CD4-positive, alpha-beta T cell treated with Interferon gamma for 1 hour (primary cell): ENCODE measurements around the gene MYH14.
"Not testable (repeated sequence)": the region's sequence is repeated elsewhere in the genome, so short reads cannot be mapped to it uniquely, and the experiment has no call there.

ENCODE experiments used
- DNase-seq: peaks from one replicate; pipeline ENCODE4 v3.0.0-alpha.2; 2020

MYH14 gene

DNA sequence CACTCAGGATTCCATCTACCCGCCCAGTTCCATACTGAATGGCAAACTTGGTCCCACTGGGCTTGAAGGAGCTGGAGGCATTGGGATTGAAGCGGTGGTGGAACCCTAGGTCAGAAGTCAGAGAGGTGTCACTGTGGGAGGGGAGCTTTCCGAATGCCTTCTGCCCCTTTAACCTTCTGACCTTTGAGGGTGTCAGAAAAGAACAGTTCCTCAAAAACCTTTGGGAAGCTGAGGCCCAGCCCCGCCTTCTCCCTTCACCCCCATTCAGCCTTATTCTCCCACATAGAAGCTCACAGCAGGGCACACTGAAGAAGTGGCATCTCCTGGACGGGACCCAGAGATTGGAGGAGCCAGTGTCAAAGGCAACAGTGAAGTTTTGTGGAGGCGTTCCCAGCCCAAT is 133.6 kb downstream of the MYH14 start:
- not testable (repeated sequence) for DNase-seq

DNA sequence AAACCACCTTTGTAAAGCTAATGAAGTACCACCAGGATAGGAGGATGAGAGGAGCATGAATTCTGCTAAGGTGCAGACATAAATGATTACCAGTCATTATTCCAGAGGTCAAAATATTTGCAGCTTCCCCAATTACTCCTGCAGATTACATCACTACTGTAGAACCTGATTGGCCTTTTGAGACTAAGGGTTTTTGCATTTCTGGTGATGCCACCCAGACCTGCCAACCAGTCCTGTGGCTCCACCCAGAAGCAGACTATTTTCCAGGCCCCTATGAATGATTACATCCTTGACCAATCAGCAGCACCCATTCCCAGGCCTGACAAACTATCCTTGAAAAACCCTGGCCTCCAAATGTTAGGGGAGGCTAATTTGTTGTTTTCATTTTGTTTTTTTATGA is 136.9 kb downstream of the MYH14 start:
- DNase-seq, result peak; percentile 15

DNA sequence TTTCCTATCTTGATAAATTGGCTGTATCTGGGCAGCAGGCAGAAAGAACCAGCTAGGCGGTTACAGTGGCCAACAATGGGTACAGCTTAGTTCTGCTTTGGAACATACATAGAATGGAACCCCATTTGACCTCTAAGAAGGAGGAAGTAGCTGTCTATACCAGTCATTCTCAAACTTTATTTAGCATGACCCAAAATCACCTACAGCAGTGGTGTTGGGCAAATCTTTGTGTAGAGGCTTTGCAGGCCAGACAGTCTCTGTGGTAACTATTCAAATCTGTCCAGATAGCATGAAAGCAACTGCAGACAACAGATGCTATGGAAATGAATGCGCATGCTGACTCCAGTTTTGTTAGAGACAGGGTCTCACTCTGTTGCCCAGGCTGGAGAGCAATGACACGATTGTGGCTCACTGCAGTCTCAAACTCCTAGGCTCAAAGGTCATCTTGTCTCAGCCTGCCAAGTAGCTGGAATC is 137.7 kb downstream of the MYH14 start:
- peak; percentile 23 for DNase-seq

DNA sequence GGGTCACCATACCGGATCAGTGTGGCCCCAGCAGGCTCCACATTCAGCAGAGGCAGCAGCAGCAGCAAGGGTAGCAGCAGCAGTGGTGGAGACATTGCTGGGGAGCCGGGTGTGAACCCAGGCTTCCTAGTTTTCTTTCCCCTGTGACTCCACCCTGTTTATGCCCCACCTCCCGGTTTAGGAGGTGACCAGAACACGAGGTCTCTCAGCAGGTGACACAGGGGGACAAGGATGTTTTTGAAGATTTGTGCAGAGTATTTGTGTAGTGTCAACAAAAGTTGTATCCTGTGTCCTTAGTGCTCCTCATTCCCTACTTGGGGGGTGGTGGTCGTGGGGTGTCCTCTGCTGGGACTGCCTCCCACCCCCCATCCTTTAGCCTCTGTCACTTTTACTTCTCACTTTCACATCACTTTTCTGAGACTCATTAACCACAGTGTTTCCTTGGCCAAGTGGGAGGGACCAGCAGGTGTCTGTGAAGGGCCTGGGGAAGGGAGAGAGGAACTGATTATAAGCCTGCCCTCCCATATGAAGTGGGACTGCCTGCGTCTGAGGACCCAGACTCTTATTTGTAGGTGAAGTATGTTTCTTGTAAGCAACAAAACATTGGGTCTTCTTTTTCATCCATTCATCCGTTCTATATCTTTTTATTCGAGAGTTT is 141.4 kb downstream of the MYH14 start:
- DNase-seq, result peak; percentile 65

DNA sequence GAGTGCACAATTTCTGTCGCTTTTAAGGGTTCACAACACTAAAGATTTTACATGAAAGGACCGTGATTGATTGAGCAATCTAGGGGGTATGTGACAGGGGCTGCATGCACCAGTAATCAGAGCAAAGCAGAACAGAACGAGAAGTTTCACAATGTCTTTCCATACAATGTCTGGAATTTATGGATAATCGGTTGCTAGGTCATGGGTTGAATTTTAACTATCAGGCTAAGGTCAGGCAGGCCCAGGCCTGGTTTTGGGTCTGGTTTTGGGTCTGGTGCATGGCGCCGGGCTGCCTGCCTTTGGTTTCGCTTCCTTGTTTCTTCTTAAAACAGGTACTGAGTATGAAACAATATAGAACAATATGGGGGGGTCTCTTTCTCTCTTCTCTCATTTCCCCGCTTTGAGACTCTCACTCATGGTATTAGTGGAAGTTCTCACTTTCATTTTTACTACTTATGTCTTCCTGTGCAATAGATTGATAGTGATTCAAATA is 143.7 kb downstream of the MYH14 start:
- DNase-seq, result peak; percentile 60

DNA sequence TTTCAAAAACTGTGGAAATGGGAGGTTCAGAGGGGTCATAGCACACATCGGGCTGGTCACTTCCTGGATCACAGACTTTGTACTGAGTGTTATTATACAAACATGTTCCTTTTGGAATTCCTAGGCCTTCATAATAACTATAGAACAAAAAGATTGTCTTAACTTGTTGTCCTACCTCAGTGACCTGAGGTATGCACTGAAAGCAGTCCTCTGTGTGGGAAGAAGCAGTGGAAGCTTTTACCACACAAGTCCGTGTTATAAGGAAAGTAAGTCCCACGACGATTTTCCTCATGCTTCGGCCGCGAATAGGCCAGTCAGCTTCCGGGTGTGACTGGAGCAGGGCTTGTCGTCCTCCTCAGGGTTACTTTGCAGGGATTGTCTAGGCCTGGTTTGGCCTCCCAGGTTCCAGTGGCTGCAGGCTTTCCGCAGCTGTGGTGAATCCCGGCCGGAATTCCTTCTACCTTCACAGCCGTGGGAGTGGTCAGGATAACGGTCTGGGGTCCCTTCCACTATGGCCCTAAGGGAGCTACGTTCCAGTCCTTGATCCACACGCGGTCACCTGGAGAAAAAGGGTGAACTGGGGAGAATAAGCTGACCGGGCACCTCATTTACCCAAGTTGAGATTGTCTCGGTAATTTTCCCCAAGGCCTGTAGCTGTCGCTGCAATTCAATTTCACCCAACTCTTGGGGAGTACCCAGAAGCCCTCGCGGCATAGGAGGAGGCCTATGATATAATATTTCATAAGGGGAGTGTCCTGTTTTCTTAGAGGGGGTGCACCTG is 146.0 kb downstream of the MYH14 start:
- DNase-seq, result no peak

DNA sequence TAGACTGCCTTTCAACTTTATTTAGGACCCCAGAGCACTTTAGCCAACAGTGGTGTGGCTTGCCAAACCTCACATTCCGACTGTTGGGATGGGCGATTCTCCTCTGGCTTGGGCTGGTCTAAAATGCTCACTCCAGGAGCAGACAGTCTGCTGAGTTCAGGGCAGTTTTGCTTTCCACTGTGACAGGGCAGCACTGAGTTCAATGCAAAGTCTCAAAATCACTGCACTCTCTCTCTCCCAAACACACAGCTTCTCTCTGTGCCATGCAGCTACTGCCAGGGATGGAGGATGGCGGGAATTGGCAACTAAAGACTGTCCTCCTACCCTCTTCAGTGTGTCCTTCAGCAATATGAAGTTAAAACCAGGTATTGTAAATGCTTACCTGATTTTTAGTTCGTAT is 148.8 kb downstream of the MYH14 start:
- DNase-seq, result no peak

DNA sequence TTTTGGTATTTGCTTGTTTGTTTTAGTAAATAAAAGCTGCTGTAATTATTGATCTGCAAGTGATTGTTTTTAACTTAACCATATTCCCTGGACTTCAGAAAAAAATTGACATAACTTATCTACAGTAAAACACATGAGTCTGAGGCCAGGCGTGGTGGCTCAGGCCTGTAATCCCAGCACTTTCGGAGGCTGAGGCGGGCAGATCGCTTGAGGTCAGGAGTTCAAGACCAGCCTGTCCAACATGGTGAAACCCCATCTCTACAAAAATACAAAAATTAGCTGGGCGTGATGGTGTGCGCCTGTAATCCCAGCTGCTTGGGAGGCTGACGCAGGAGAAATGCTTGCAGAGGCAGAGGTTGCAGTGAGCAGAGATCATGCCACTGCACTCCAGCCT is 150.1 kb downstream of the MYH14 start:
- DNase-seq, result not testable (repeated sequence)

DNA sequence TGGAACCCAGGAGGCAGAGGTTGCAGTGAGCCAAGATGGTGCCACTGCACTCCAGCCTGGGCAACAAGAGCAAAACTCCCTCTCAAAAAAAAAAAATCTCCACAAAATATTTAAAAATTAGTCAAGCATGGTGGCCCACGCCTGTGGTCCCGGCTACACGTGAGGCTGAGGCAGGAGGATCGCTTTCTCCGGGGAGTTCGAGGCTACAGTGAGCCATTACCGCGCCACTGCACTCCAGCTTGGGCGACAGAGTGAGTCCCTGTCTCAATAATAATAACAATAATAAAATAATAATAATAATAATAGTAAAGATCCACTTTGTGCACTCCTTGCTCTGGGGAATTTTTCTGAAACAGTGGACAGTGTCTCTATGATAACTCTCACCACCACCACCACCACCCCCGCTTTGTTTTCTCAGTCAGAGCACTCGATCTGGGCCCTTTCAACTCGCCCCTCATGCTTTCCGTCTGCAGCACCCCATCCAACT is 153.3 kb downstream of the MYH14 start:
- no peak for DNase-seq

DNA sequence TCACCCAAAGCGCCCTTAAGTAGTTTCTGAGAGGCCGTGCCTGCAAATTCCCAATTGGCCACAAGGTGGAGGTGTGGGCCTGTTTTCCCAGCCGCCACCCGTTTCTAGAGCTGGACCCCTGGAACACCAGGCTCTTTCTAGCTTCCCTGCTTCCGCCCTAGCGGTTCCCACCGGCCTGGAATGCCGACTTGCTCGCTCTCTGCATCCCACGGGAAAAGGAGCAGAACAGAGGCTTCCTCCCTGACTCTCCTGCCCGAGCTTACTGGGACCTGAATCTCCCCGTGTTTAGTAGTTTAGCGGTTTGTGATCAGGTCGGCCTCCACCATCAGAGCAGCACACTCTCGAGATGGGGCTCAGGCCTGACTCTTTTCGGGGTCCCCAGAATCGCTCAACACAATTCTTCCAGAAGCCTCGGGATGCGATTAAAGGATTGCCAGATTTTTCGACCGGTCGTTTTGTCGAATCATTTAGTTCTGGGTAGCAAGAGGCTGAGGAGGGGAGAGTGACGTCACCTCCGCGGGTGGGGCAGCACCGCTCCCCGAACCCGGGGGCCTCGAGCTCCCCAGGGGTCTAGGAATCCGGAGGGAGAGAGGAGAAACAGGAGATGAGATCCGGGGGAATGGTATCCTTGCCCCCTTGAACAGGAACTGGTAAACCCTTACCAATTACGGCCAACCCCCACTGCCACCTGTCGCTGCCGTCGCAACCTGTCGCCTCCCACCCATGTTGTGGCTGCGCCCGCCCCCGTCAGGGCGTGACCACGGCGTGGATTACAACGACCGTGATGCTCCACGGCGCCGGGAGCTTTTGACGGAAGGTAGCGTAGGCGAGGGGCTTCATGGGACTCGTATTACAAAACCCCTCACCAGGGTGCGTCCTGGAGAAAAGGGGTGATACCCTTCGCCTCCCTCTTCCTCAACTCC is 154.0 kb downstream of the MYH14 start:
- peak; percentile 90 for DNase-seq

DNA sequence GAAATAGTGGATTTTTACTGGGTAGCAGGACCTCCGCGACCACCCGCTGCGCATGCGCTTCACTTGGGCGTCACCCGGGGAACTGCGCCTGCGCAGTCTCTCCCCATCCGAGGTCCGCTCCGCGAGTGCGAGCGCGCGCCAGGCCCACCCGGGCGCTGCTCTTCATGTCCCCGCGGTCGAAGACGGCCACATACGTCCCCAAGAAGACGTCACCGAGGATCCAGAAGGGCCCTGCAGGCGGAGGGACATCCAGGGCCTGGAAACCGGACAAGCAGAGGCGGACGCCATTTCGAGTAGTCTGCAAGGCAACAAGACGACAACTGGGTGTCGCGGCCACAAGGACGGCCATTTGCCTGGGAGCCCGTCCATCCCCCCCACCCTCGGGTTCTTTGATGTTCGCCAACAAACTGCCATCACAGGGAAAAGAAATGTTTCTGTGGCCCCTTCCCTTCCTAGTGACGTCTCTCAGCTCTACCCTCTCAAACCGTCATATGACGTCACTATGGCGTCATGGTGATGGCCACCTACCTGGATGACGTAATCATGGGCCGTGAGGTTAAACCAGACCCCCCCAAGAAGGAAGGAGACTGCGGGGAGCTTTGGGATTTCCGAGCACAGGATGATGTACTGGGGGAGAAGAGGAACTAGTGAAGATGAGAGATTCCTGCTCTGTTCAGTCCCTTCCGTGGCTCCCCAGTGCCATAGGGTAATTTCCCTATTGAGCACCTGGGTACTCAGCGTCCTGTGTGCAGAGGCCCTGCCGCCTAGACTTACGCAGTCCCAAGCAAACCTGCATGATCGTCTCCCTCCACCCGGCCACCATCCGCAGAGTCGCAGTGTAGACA is 155.3 kb downstream of the MYH14 start:
- DNase-seq, result peak; percentile 86

DNA sequence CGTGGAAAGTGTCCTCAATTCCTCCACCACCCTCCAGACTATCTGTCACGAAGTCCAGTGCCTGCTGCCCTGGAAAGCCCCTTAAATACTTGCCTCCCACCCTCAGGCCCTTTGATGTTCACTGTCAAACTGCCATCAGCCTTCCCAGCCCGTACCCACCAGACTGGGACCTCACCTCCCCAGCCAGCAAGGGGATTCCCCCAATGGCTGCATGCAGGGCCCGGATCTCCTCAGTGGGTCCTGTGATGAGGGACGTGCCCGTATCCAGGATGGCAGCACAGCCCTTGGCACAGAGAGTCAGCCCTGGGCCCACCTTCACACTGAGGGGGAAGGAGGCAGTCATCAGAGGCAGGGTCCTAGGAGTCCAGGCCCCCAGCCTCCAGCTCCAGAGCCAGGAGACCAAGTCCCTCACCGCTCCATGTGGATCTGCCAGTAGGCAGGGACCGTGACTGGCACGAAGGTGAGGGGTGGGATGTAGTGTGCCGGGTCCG is 156.0 kb downstream of the MYH14 start:
- no peak for DNase-seq
